ENCODE measurements around the gene AGTRAP. TPM values are rescaled to one million over a fixed set of nuclear protein-coding genes. Genes with fewer than 3 reads are reported as not detected.

AGTRAP gene
- polyA plus RNA-seq, 3 donors, result 36.4 to 42.5 (median 36.6) TPM

DNA sequence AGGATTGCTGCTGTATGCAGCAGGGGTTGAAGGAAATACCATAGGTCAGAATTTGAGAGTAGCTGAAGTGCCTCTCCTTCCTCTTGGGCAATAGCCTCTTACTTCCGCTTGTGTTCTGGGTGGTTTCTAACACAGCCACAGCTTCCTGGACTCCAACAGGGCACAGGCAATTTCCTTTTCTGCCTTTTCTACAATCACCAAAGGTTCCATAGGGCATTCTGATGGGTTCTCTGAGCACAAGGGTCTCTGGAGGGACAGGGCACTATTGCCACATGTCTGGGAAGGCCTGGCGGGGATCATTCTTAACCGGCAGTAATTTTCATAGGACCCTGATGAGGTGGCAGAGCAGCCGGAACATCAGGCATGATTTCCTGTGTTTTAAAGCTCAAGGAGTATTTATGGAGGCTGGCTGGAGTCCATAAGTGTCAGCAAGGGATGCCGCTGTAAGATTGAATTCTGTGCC lies 5.5 kb upstream of the AGTRAP start:
- no peak for DNase-seq (ENCODE audit: low read depth in 3 of 3, low spot score in 2 of 3)

DNA sequence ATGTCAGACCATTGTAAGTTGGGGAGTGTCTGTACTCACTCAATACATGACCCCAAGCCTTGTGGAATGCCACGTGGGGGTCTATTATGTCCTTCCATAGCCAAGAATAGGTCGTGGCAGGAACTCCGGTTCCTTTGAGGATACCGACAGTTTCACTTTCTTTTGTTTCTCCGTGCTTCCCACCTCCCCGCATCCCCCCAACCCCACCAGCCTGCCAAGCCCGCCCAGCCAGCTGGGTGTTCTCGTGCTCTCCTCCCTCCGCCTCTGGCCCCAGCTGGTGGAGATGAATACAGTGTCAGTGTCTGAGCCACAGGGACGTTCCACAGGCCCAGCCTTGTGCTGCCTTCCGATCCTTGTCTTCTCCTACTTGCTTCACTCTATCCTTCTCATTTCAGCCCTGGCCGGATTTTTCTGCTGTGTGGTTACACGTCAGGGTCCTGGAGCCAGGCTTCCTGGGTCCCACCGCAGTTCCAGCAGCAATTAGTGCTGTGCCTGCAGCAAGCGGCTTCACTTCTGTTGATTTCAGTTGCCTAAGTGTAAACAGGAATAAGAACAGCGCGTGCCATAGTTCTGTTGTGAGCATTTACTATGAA lies 4.1 kb upstream of the AGTRAP start:
- DNase-seq (ENCODE audit: low read depth in 3 of 3, low spot score in 2 of 3), result no peak

DNA sequence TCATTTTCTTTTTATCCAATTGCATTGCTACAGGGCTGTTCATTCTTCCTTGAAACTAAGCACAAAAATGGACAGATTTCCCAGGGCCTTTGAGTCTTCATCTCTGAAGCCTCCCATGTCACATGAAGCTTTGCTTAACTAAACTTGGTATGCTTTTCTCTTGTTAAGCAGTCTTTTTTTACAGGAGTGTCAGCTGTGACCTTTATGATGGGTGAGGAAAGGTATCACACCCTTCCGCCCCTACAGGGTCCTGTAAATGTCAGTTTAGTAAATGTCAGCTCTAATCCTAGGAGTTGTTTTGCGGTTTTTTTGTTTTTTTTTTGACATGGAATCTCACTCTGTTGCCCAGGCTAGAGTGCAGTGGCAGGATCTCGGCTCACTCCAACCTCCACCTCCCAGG lies 2.6 kb upstream of the AGTRAP start:
- DNase-seq (ENCODE audit: low read depth in 3 of 3, low spot score in 2 of 3), result no peak

- no peak for DNase-seq (ENCODE audit: low read depth in 3 of 3, low spot score in 2 of 3)
Observed at GRCh38 chr1:11735531-11735853, 444 bp upstream of the AGTRAP start.

- DNase-seq (ENCODE audit: low read depth in 3 of 3, low spot score in 2 of 3), result no peak
Observed at GRCh38 chr1:11736746-11737639, 1.1 kb downstream of the AGTRAP start.

DNA sequence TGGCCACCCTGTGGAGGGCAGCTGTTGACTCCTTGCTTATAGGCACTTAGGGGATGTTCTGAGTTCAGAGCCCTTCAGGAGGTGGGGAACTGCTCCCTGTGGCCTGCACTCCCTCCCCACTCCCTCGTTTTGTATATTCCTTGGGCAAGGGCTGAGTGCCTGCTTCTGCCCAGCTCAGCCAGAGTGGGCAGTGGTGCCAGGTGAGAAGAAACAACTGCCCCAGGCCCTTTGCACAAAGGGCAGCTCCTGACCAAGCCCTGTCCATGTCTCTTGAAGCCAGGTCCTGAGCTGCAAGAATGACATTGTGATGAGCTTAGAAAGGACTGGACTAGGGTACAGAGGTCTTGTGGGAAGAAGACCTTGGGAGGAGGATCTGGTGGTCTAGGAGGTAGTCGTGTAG lies 2.2 kb downstream of the AGTRAP start:
- no peak for DNase-seq (ENCODE audit: low read depth in 3 of 3, low spot score in 2 of 3)

DNA sequence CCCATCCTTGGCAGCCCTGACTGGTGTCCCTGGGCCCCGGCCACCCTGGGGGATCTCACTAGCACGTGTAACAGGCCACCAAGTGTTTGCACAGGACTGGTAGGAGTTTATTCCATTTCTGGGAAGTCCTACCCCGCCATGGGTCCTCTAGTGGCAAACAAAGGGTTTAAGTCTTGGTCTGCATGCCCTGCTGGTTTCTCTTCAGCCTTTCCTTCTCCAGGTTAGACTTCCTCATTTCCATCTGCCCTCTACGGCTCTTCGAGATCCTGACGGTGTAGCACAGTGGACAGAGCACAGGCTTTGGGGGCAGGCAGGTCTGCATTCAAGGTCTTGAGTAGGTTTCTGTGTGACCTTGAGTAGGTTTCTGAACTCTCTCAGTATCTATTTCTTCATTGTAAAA lies 2.8 kb downstream of the AGTRAP start:
- DNase-seq (ENCODE audit: low read depth in 3 of 3, low spot score in 2 of 3), result no peak

DNA sequence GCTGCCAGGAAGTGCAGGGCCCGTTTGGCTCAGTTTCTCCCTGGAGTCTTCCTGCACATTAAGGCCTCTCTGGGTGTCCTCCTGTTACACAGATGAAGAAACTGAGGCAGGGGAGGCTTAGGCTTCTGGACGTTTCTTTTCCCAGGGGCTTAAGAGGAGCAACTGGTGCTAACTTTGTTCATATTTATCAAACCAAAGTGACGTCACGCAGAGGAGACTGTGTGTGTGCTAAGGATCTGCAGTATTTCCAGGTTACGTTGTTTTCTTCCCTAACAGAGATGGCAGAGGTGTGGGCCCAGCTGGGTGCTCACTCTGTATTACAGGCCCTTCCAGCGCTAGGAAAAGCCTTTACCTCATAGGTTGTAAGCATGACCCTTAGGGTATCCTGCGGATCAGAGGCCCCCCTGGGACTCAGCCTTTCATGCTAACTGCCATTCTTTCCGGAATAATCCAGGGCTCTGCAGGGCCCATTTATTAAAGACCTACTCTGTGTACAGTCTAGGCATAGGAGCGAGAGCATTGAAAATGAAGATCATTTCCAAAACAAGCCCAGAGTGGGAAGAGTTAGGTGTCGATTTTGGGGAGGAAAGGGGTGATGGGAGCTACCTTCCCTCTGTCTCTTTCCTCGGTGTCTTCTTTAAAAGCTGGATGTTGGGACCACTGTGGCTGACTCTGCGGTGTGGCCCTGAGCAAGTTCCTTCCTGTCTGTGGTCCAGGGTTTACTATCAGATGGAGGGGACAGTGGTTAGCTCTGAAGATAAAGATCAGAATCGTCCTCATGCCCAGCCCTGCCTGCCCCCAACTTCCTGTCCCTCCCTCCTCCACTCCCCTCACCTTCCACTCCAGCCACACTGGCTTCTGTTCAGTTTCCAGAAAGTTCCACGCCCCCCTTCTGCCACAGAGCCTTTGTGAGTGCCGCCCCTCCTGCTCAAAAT lies 4.6 kb downstream of the AGTRAP start:
- DNase-seq (ENCODE audit: low read depth in 3 of 3, low spot score in 2 of 3), result no peak

- no peak for DNase-seq (ENCODE audit: low read depth in 3 of 3, low spot score in 2 of 3)
Observed at GRCh38 chr1:11741482-11741881, 5.5 kb downstream of the AGTRAP start.

GRCh38 chr1:11741919-11742558 lies 6.1 kb downstream of the AGTRAP start:
- DNase-seq (ENCODE audit: low read depth in 3 of 3, low spot score in 2 of 3), result no peak

GRCh38 chr1:11744287-11744686 lies 8.4 kb downstream of the AGTRAP start:
- no peak for DNase-seq (ENCODE audit: low read depth in 3 of 3, low spot score in 2 of 3)

- DNase-seq (ENCODE audit: low read depth in 3 of 3, low spot score in 2 of 3), result no peak
Observed at GRCh38 chr1:11746092-11746491, 10.2 kb downstream of the AGTRAP start.

GRCh38 chr1:11746795-11747487 lies 11.0 kb downstream of the AGTRAP start:
- no peak for DNase-seq (ENCODE audit: low read depth in 3 of 3, low spot score in 2 of 3)

DNA sequence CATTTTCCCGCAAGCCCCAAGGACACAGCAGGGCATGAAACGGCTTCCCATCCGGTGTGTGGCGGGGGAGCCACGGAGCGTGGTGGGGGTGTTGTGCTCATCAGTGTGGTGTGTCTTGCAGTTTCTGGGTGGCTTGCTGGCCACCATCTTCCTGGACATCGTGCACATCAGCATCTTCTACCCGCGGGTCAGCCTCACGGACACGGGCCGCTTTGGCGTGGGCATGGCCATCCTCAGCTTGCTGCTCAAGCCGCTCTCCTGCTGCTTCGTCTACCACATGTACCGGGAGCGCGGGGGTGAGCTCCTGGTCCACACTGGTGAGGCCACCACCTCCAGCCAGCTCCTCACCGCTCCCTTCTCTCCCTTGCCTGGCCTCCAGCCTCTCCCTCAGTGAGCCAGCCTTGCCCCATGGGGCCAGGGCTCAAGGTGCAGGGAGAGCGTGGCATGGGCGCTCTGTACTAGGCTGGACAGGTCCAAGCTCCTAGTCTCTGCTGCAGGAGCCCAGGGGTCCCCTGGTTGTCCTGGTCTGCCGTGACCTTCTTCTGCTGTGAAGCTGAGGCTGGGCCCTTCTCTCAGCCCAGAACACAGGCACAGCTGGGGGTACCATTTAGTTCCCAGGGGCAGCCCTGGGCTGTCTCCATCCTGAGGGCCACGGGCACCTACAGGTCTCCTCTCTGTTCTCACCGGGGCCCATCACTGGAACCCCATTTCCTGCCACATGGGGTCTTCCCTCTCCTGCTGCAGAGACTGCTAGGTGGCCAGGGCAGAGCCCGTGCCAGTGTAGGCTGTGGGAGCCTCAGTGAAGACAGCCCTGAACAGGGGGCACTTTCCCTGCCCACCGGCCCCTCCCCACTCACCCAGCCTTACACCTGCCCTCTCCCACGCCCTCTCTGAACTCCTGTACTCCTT lies 12.6 kb downstream of the AGTRAP start:
- no peak for DNase-seq (ENCODE audit: low read depth in 3 of 3, low spot score in 2 of 3)

DNA sequence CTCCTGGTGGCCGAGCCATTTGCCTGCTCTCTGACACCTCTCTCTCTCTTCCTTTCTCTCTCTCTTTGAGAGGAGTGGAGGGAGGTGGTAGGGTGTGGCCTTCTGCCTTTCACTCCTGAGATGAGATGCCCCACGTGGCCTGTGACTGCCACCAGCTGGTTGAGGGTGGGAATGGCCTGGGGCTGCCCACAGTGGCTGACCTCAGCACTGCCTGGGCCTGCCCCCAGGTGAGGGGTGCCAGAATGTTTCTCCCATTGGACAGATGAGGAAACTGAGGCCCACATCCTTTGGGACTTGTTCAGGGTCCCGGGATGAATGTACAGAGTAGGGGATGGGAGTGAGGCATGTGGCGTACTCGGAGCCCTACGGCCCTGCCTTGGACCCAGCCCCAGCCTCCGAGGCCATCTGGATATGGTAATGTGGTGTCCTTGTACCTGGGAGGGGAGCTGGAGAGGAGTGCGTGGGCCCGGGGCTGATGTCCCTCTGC lies 13.3 kb downstream of the AGTRAP start:
- no peak for DNase-seq (ENCODE audit: low read depth in 3 of 3, low spot score in 2 of 3)

- DNase-seq (ENCODE audit: low read depth in 3 of 3, low spot score in 2 of 3), result no peak
Observed at GRCh38 chr1:11749996-11750395, 14.1 kb downstream of the AGTRAP start.

GRCh38 chr1:11751087-11751486 lies 15.2 kb downstream of the AGTRAP start:
- no peak for DNase-seq (ENCODE audit: low read depth in 3 of 3, low spot score in 2 of 3)

DNA sequence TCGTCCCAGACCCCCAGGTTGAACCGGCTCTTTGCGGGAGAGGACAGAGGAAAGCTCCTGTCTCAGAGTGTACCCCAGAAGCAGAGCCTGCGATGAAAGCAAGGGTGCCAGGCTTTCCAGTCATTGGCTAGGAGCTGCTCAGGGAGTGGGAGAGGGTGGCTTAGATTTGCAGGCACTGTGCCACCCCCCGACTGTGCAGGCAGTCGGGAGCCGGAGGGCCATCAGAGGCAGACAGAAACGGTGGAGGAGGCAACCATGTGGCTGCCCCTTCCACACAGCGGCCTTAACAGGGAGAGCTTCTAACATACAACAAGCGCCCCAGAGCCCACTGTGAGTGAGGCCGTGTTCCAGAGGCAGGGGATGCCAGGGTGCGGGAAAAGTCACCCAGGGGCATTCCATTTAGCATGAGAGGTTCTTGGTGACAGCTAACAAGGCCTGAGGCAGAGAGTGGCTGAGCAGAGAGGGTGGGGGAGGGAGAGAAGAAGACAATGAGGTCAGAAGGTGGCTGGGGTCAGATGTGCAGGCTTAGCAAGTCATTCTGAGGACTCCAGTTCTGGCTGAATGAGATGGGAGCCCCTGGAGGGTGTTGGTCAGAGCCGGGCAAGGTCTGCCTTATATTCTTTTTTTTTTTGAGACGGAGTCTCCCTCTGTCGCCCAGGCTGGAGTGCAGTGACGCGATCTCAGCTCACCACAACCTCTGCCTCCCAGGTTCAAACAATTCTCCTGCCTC lies 16.6 kb downstream of the AGTRAP start:
- DNase-seq (ENCODE audit: low read depth in 3 of 3, low spot score in 2 of 3), result no peak

Measured in right renal cortex interstitium (tissue), 3 donors.